Stimulated activated naive B cell treated with anti-CD40 and anti-IgM and Interleukin-4, amounts not matched to agents 10 μg/mL and 1 μg/mL and 100 μg/mL, for 72 hours (primary cell): Measurements from ENCODE around the gene BCOR.

Experiments used
- ATAC-seq, 2 donors: fragments of 150-1000 bp; cut with Tn5 transposase; replicated peaks; 2 replicates each; pipeline ENCODE4 v1.10.0; 2021; ENCODE audit warnings: moderate library complexity in 1 of 2
- DNase-seq: peaks from one replicate; pipeline ENCODE4 v3.0.0; 2021
- H3K27ac Mint-ChIP-seq: one replicate; pipeline ENCODE4 v1.8.0; 2022; ENCODE audit warnings: mild to moderate bottlenecking, mixed read lengths
- H3K27me3 Mint-ChIP-seq, 2 donors: one replicate each; pipeline ENCODE4 v1.8.0; 2022; ENCODE audit warnings: mixed read lengths in 2 of 2
- H3K36me3 Mint-ChIP-seq, 2 donors: one replicate each; pipeline ENCODE4 v1.8.0; 2022; ENCODE audit warnings: mixed read lengths in 2 of 2, mild to moderate bottlenecking in 1 of 2
- H3K4me1 Mint-ChIP-seq, 2 donors: one replicate each; pipeline ENCODE4 v1.8.0; 2022; ENCODE audit warnings: mixed read lengths in 2 of 2, mild to moderate bottlenecking in 1 of 2
- H3K4me3 Mint-ChIP-seq, 2 donors: one replicate each; pipeline ENCODE4 v1.8.0; 2022; ENCODE audit warnings: mild to moderate bottlenecking in 2 of 2, mixed read lengths in 2 of 2, moderate library complexity in 1 of 2
- H3K9me3 Mint-ChIP-seq, 2 donors: one replicate each; pipeline ENCODE4 v1.8.0; 2022; ENCODE audit warnings: mixed read lengths in 2 of 2, mild to moderate bottlenecking in 1 of 2

BCOR gene

GRCh38 chrX:40130207-40130606 lies 32.4 kb upstream of the BCOR start:
- Mint-ChIP-seq H3K27ac (no peak overlapping the region), H3K36me3 (peaks cover 7% of the 10 kb centered on the region in 2 donors), H3K9me3 (peaks cover 0 to 3% of the 10 kb centered on the region in 2 donors), H3K4me1 (peaks cover 6 to 8% of the 10 kb centered on the region in 2 donors), H3K4me3 (no peak overlapping the region), H3K27me3 (no peaks in the 10 kb centered on the region)
- DNase-seq (no peak), ATAC-seq (no peak)

- no peaks in the 10 kb centered on the region for H3K27me3 Mint-ChIP-seq
- no peak for DNase-seq
- H3K4me3 Mint-ChIP-seq = no peak overlapping the region
- peaks cover 0 to 3% of the 10 kb centered on the region in 2 donors for H3K9me3 Mint-ChIP-seq
- peak overlapping the region; percentile 44 for H3K27ac Mint-ChIP-seq
- ATAC-seq = peak; percentile 71
- peaks cover 6 to 7% of the 10 kb centered on the region in 2 donors for H3K4me1 Mint-ChIP-seq
- peaks cover 7% of the 10 kb centered on the region in 2 donors for H3K36me3 Mint-ChIP-seq
These were observed 29.3 kb upstream of the BCOR start for GRCh38 chrX:40127052-40127451.

GRCh38 chrX:40122487-40122886 lies 24.7 kb upstream of the BCOR start:
- Mint-ChIP-seq H3K4me1 (peaks cover 10 to 19% of the 10 kb centered on the region in 2 donors), H3K27me3 (peaks cover 0 to 9% of the 10 kb centered on the region in 2 donors), H3K36me3 (peaks cover 7% of the 10 kb centered on the region in 2 donors), H3K4me3 (no peak overlapping the region), H3K27ac (no peak overlapping the region), H3K9me3 (peaks cover 0 to 3% of the 10 kb centered on the region in 2 donors)
- DNase-seq (no peak), ATAC-seq (no peak)

- H3K27me3 Mint-ChIP-seq = peaks cover 0 to 9% of the 10 kb centered on the region in 2 donors
- H3K36me3 Mint-ChIP-seq = peaks cover 4% of the 10 kb centered on the region in 2 donors
- no peaks in the 10 kb centered on the region for H3K9me3 Mint-ChIP-seq
- H3K4me1 Mint-ChIP-seq = peaks cover 7 to 13% of the 10 kb centered on the region in 2 donors
- no peak for DNase-seq
- ATAC-seq = no peak
- H3K4me3 Mint-ChIP-seq = peak overlapping the region in 1 of 2 donors; percentile 43
- no peak overlapping the region for H3K27ac Mint-ChIP-seq
These were observed 23.9 kb upstream of the BCOR start for GRCh38 chrX:40121618-40122017.

- no peak for DNase-seq
- Mint-ChIP-seq H3K4me3 (peak overlapping the region in 1 of 2 donors; percentile 43), H3K4me1 (peaks cover 7 to 13% of the 10 kb centered on the region in 2 donors), H3K27ac (no peak overlapping the region), H3K27me3 (peaks cover 0 to 9% of the 10 kb centered on the region in 2 donors), H3K9me3 (no peaks in the 10 kb centered on the region), H3K36me3 (peaks cover 4% of the 10 kb centered on the region in 2 donors)
- ATAC-seq = peak; percentile 88 to 90
These were observed 23.3 kb upstream of the BCOR start for GRCh38 chrX:40120838-40121580.

- H3K27me3 Mint-ChIP-seq = peaks cover 0 to 11% of the 10 kb centered on the region in 2 donors
- DNase-seq = no peak
- H3K4me1 Mint-ChIP-seq = peaks cover 7 to 13% of the 10 kb centered on the region in 2 donors
- no peak overlapping the region for H3K27ac Mint-ChIP-seq
- ATAC-seq = no peak
- H3K36me3 Mint-ChIP-seq = no peaks in the 10 kb centered on the region
- no peaks in the 10 kb centered on the region for H3K9me3 Mint-ChIP-seq
- no peak overlapping the region for H3K4me3 Mint-ChIP-seq
These were observed 20.0 kb upstream of the BCOR start for GRCh38 chrX:40117715-40118285.

- H3K4me3 Mint-ChIP-seq = no peak overlapping the region
- H3K36me3 Mint-ChIP-seq = no peaks in the 10 kb centered on the region
- H3K9me3 Mint-ChIP-seq = no peaks in the 10 kb centered on the region
- peaks cover 7 to 11% of the 10 kb centered on the region in 2 donors for H3K4me1 Mint-ChIP-seq
- ATAC-seq (no peak), DNase-seq (no peak)
- H3K27me3 Mint-ChIP-seq = peaks cover 0 to 17% of the 10 kb centered on the region in 2 donors
- H3K27ac Mint-ChIP-seq = no peak overlapping the region
These were observed 19.2 kb upstream of the BCOR start for GRCh38 chrX:40116925-40117324.

GRCh38 chrX:40112996-40113395 lies 15.2 kb upstream of the BCOR start:
- no peak overlapping the region for H3K4me3 Mint-ChIP-seq
- H3K27ac Mint-ChIP-seq = no peak overlapping the region
- DNase-seq (no peak), ATAC-seq (no peak)
- peaks cover 0 to 15% of the 10 kb centered on the region in 2 donors for H3K27me3 Mint-ChIP-seq
- H3K4me1 Mint-ChIP-seq = no peaks in the 10 kb centered on the region
- H3K9me3 Mint-ChIP-seq = no peaks in the 10 kb centered on the region
- no peaks in the 10 kb centered on the region for H3K36me3 Mint-ChIP-seq

GRCh38 chrX:40111868-40112267 lies 14.1 kb upstream of the BCOR start:
- peaks cover 0 to 21% of the 10 kb centered on the region in 2 donors for H3K27me3 Mint-ChIP-seq
- H3K4me3 Mint-ChIP-seq = no peak overlapping the region
- H3K27ac Mint-ChIP-seq = no peak overlapping the region
- H3K36me3 Mint-ChIP-seq = peaks cover 0 to 4% of the 10 kb centered on the region in 2 donors
- H3K9me3 Mint-ChIP-seq = no peaks in the 10 kb centered on the region
- H3K4me1 Mint-ChIP-seq = peaks cover 2 to 5% of the 10 kb centered on the region in 2 donors
- ATAC-seq (no peak), DNase-seq (no peak)

- H3K4me1 Mint-ChIP-seq = peaks cover 5 to 8% of the 10 kb centered on the region in 2 donors
- H3K36me3 Mint-ChIP-seq = peaks cover 2 to 6% of the 10 kb centered on the region in 2 donors
- no peak for ATAC-seq
- no peaks in the 10 kb centered on the region for H3K9me3 Mint-ChIP-seq
- no peak for DNase-seq
- H3K27me3 Mint-ChIP-seq = peaks cover 0 to 24% of the 10 kb centered on the region in 2 donors
- H3K4me3 Mint-ChIP-seq = peak overlapping the region; percentile 46 to 66
- no peak overlapping the region for H3K27ac Mint-ChIP-seq
These were observed 11.7 kb upstream of the BCOR start for GRCh38 chrX:40109288-40110008.

GRCh38 chrX:40108959-40109287 lies 11.2 kb upstream of the BCOR start:
- Mint-ChIP-seq H3K4me3 (peak overlapping the region; percentile 56 to 66), H3K27ac (no peak overlapping the region), H3K4me1 (peaks cover 5 to 8% of the 10 kb centered on the region in 2 donors), H3K36me3 (peaks cover 3 to 6% of the 10 kb centered on the region in 2 donors), H3K27me3 (peaks cover 0 to 24% of the 10 kb centered on the region in 2 donors), H3K9me3 (no peaks in the 10 kb centered on the region)
- ATAC-seq (peak; percentile 22 to 26), DNase-seq (peak; percentile 29)

- peak overlapping the region; percentile 88 for H3K27ac Mint-ChIP-seq
- H3K4me1 Mint-ChIP-seq = peaks cover 5 to 8% of the 10 kb centered on the region in 2 donors
- ATAC-seq = no peak
These were observed 10.6 kb upstream of the BCOR start for GRCh38 chrX:40108162-40108958.

GRCh38 chrX:40107291-40108161 lies 9.8 kb upstream of the BCOR start:
- H3K27ac Mint-ChIP-seq = peak overlapping the region; percentile 94
- H3K36me3 Mint-ChIP-seq = peaks cover 4 to 6% of the 10 kb centered on the region in 2 donors
- H3K4me1 Mint-ChIP-seq = peaks cover 5 to 10% of the 10 kb centered on the region in 2 donors
- no peaks in the 10 kb centered on the region for H3K9me3 Mint-ChIP-seq
- H3K27me3 Mint-ChIP-seq = peaks cover 0 to 19% of the 10 kb centered on the region in 2 donors
- peak; percentile 8 to 15 for ATAC-seq
- no peak for DNase-seq
- peak overlapping the region; percentile 88 to 89 for H3K4me3 Mint-ChIP-seq

More at GRCh38 chrX:40108162-40108958, 10.6 kb upstream of the BCOR start:
- no peak for DNase-seq
- Mint-ChIP-seq H3K36me3 (peaks cover 3 to 6% of the 10 kb centered on the region in 2 donors), H3K4me3 (peak overlapping the region; percentile 56 to 66), H3K9me3 (no peaks in the 10 kb centered on the region), H3K27me3 (peaks cover 0 to 24% of the 10 kb centered on the region in 2 donors)
